ENCODE measurements around the gene DUSP10.

Gene DUSP10

GRCh38 chr1:221778535-221779142 is 36.8 kb upstream of the DUSP10 start:
- H3K27me3 ChIP-seq (replicated peaks): no peaks in the 10 kb centered on the region
- TF ChIP-seq CTCF (IDR thresholded peaks at IDR 0.05; ENCODE audit: low read depth, low read length, missing control alignments): no peak

GRCh38 chr1:221778125-221778524 is 36.2 kb upstream of the DUSP10 start:
- Histone ChIP-seq H3K4me3 (ENCODE audit: low read depth, low read length) (no peak overlapping the region), H3K36me3 (replicated peaks) (no peaks in the 10 kb centered on the region), H3K27me3 (replicated peaks) (no peaks in the 10 kb centered on the region), H3K27ac (no peak overlapping the region)
- TF ChIP-seq CTCF (IDR thresholded peaks at IDR 0.05; ENCODE audit: low read depth, low read length, missing control alignments): no peak
- no peak for DNase-seq
- in situ Hi-C loops (cut with HindIII; ENCODE audit: low pct_ligation_motif_present, low sequenced_read_pairs): no loop called here

More at GRCh38 chr1:221778535-221779142, 36.8 kb upstream of the DUSP10 start:
- DNase-seq: no peak
- Histone ChIP-seq H3K27ac (no peak overlapping the region), H3K36me3 (replicated peaks) (no peaks in the 10 kb centered on the region), H3K4me3 (ENCODE audit: low read depth, low read length) (no peak overlapping the region)
- in situ Hi-C loops (cut with HindIII; ENCODE audit: low pct_ligation_motif_present, low sequenced_read_pairs): no loop called here

GRCh38 chr1:221777431-221778072 is 35.7 kb upstream of the DUSP10 start:
- no peak for TF ChIP-seq CTCF (IDR thresholded peaks at IDR 0.05; ENCODE audit: low read depth, low read length, missing control alignments)
- no peak overlapping the region for H3K4me3 ChIP-seq (ENCODE audit: low read depth, low read length)
- no peak overlapping the region for H3K27ac ChIP-seq
- H3K27me3 ChIP-seq (replicated peaks): no peaks in the 10 kb centered on the region
- H3K36me3 ChIP-seq (replicated peaks): no peaks in the 10 kb centered on the region
- in situ Hi-C loops (cut with HindIII; ENCODE audit: low pct_ligation_motif_present, low sequenced_read_pairs): no loop called here
- DNase-seq: no peak

- Histone ChIP-seq H3K36me3 (replicated peaks) (no peaks in the 10 kb centered on the region), H3K27ac (no peak overlapping the region), H3K4me3 (ENCODE audit: low read depth, low read length) (no peak overlapping the region), H3K27me3 (replicated peaks) (no peaks in the 10 kb centered on the region)
- in situ Hi-C loops (cut with HindIII; ENCODE audit: low pct_ligation_motif_present, low sequenced_read_pairs): no loop called here
- DNase-seq: no peak
- TF ChIP-seq CTCF (IDR thresholded peaks at IDR 0.05; ENCODE audit: low read depth, low read length, missing control alignments): no peak
These were observed 34.8 kb upstream of the DUSP10 start for GRCh38 chr1:221776495-221777301.

- H3K27ac ChIP-seq: no peak overlapping the region
- in situ Hi-C loops (cut with HindIII; ENCODE audit: low pct_ligation_motif_present, low sequenced_read_pairs): no loop called here
- no peaks in the 10 kb centered on the region for H3K27me3 ChIP-seq (replicated peaks)
These were observed 33.3 kb upstream of the DUSP10 start for GRCh38 chr1:221775206-221775605.

More at GRCh38 chr1:221775206-221775605, 33.3 kb upstream of the DUSP10 start:
- no peaks in the 10 kb centered on the region for H3K36me3 ChIP-seq (replicated peaks)
- DNase-seq: no peak
- no peak overlapping the region for H3K4me3 ChIP-seq (ENCODE audit: low read depth, low read length)
- no peak for TF ChIP-seq CTCF (IDR thresholded peaks at IDR 0.05; ENCODE audit: low read depth, low read length, missing control alignments)
